PC-9 (cell line): Measurements from ENCODE around the gene TGFBR3.

Source experiments
- EZH2 ChIP-seq: fragments of 200-600 bp; sonication (generic); IDR thresholded peaks from 2 replicates; pipeline ENCODE4 v1.8.0; 2017; ENCODE audit warnings: antibody characterized with exemption, low read depth
- TF ChIP-seq, protein P1 (sequence below): fragments of 200-600 bp; sonication (generic); conservative IDR thresholded peaks from 2 replicates; pipeline ENCODE4 v1.6.1; 2017; ENCODE audit warnings: mixed run types, antibody characterized with exemption, mild to moderate bottlenecking, moderate library complexity

DNA sequence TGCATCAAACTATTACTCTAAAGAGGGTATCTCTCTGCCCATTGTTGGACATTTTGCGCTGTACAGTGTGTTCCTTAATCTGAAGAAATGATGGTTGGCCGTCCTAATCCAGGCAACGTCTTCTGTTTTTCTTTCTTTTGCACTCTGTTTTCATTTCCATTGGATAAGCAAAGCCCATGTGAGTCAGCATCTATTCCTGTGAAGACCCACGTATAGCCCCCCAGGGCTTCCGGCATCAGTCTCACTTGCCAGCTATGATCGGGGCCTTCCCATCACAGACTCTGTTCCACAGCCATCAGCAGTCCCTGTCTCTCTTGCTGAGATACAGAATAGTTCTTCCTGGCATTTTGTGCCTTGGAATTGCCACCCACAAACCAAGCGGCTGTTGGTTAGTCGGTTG lies 34.0 kb upstream of the TGFBR3 start:
- TF ChIP-seq, protein P1, sequence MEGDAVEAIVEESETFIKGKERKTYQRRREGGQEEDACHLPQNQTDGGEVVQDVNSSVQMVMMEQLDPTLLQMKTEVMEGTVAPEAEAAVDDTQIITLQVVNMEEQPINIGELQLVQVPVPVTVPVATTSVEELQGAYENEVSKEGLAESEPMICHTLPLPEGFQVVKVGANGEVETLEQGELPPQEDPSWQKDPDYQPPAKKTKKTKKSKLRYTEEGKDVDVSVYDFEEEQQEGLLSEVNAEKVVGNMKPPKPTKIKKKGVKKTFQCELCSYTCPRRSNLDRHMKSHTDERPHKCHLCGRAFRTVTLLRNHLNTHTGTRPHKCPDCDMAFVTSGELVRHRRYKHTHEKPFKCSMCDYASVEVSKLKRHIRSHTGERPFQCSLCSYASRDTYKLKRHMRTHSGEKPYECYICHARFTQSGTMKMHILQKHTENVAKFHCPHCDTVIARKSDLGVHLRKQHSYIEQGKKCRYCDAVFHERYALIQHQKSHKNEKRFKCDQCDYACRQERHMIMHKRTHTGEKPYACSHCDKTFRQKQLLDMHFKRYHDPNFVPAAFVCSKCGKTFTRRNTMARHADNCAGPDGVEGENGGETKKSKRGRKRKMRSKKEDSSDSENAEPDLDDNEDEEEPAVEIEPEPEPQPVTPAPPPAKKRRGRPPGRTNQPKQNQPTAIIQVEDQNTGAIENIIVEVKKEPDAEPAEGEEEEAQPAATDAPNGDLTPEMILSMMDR, result no peak
- no peak for TF ChIP-seq EZH2
